Cortex of kidney (tissue), 1 donor: Measurements from ENCODE around the gene INO80D.
"Not testable (repeated sequence)": the region's sequence is repeated elsewhere in the genome, so short reads cannot be mapped to it uniquely, and the experiment has no call there.

Experiments
- DNase-seq: peaks from one replicate; lab custom pipeline; 2025; lab: John Stamatoyannopoulos, UW

The INO80D gene

DNA sequence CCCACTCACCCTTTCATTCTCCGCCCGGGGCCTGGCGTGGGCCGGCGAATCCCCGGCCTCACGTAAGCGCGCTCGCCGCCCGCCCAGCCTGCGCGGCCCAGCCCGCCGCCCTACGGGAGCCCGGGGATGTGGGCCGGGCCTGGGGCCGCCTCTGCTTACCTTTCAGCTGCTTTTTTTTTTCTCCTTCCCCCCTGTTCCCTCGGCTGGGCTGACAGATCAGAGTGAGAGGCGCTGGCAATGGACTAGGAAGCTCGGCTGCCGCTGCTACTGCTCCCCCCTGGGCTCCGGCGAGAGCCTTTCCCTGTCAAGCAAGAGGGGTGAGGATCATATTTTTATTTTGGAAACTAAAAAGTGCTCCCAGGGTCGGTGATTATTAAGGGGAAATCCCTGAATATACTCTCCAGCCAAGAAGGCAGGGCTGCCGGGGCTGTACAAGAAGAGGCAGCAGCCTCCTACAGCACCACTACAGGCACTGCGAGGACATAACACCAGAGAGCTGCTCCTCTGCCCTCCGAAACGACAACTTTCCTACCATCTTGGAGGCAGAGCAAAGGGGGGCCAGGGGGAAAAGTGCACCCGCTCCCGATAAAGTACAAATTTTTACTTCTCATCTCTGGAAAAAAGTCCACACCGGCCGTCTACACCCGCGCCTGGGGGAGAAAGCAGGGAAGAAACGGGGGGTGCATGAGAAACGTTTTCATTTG, at the start of gene INO80D:
Gene INO80D, minus strand, starts transcription at position 433 of the 704 bp plus-strand sequence. CDS start 23,158 bp downstream, outside the sequence.
- peak; percentile 72 for DNase-seq

DNA sequence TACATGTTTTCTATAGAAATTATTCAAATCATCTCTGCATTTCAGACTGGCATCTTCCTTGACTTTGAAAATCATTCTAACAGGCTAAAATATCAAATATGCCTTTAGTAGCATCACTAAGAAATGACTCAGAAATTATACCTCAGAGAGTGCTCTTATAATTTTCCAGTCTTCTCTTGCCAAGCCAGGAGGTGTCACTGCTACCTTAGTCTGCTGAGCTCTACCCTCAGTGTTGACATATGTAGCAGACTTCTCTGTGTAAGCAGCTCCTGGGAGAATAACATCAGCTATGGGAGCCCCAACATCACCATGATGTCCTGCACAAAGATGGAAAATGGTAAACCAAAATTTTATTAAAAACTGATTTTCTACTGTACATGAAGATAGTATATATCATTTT, 41.7 kb upstream of the INO80D start:
- DNase-seq = no peak

- no peak for DNase-seq
Measured at GRCh38 chr2:206125901-206126300, 39.9 kb upstream of the INO80D start.

GRCh38 chr2:206122569-206122968, 36.6 kb upstream of the INO80D start:
- DNase-seq = not testable (repeated sequence)

DNA sequence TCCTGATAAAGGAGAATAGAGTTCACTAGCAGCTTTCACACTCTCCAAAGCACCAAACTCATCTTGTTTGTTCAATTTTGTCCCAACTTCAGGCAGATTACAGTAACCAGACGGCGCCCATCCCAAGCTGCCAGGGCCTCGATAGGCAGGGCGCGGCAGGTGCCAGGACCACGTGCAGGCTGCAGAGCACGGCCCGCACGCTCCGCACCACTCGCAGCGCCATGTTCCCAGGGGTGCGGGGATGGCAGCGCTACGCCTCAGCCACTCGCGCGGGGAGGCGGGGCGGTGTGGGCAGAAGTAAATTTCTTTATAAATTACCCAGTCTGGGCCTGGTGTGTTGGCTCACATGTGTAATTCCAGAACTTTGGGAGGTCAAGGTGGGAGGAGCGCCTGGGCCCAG, 30.3 kb upstream of the INO80D start:
- no peak for DNase-seq

- DNase-seq = no peak
Measured at GRCh38 chr2:206115026-206115578, 29.1 kb upstream of the INO80D start.

- DNase-seq = no peak
Measured at GRCh38 chr2:206112846-206113547, 27.0 kb upstream of the INO80D start.

DNA sequence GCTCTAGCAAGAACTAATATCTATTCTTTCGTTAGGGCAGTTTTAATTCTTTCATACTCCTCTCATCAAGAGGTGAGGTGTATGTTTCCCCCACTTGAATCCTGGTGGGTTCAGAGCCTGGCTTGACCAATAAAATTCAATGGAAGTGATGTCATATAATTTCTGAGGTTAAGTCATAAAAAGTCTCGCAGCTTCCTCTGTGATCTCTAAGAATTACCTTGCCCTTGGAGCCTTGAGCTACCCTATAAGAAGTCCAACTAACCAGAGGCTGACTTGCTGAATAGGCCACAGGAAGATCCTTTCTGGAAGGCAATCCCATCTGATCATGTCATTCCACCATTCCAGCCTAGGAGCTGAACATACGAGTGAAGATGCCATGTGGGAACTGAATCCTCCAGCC, 26.1 kb upstream of the INO80D start:
- DNase-seq = no peak

DNA sequence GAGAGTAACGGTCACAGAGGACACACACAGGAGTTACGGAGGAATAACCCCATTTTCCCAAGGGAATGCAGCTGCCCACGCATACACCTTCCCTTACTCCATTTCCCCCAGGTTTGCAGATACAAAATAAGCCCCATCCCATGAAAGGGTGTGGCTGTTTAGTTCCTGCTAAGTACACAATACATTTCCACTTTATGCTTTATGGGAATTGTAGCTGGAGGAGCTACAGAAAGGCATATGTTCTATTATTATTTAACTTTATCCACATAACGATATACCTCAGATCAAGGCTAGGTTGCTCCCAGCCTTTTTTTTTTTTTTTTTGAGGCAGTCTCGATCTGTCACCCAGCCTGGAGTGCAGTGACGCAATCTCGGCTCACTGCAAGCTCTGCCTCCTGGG, 22.7 kb upstream of the INO80D start:
- DNase-seq = no peak

DNA sequence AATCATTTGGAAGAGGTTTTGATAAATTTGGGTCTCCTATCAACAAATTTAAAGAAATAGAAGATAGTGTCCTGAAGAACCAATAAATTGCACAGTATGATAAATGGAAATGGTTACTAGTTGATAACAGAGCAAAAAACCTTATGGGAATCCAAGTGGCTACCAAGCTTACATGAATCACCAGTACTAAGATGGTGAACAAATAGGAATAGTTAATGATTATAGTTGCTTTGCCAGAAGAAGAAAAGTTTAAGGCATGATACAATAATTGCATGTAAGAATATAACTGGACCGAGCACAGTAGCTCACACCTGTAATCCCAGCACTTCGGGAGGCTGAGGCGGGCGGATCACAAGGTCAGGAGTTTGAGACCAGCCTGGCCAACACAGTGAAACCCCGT, 19.6 kb upstream of the INO80D start:
- no peak for DNase-seq

DNA sequence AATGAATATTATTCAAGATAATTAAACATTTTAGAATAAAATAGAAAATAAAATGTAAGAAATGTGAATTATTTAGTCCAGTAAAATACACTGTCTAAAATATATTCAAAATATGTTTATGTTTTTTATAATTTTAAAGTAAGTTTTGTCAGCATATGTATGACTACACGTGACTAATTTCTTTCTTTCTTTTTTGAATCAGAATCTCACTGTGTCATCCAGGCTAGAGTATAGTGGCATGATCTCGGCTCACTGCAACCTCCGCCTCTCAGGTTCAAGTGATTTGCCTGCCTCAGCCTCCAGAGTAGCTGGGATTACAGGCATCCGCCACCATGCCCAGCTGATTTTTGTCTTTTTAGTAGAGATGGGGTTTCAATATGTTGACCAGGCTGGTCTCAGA, 19.1 kb upstream of the INO80D start:
- DNase-seq = no peak

GRCh38 chr2:206098872-206099271, 12.9 kb upstream of the INO80D start:
- DNase-seq = not testable (repeated sequence)

DNA sequence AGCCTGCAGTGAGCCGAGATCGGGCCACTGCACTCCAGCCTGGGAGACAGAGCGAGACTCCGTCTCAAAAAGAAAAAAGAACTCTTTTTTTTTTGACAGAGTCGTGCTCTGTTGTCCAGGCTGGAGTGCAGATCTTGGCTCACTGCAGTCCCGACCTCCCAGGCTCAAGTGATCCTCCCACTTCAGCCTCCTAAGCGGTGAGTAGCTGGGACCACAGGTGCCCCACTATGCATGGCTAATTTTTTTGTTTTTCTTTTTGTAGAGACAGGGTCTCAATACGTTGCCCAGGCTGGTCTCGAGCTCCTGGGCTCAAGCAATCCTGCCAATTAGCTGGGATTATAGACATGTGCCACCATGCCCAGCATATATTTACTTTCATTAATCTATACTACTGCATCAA, 12.5 kb upstream of the INO80D start:
- DNase-seq = no peak

DNA sequence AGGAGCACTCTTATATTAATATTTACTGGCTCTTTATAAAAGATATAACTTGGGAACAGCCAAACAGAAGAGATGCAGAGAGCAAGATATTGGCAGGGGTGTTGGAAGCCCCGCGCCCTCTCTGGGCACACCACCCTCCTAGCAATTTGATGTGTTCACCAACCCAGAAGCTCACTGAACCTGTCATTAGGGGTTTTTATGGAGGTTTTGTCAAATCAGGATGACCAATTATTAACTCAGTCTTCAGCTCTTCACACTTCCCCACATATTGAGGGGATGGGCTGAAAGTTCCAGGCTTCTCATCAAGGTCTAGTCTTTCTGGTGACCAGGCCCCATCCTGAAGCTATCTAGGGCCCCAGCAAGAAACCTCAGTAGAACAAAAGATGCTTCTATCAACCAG, 10.9 kb upstream of the INO80D start:
- DNase-seq = no peak

GRCh38 chr2:206095536-206096332, 9.8 kb upstream of the INO80D start:
- DNase-seq = no peak

DNA sequence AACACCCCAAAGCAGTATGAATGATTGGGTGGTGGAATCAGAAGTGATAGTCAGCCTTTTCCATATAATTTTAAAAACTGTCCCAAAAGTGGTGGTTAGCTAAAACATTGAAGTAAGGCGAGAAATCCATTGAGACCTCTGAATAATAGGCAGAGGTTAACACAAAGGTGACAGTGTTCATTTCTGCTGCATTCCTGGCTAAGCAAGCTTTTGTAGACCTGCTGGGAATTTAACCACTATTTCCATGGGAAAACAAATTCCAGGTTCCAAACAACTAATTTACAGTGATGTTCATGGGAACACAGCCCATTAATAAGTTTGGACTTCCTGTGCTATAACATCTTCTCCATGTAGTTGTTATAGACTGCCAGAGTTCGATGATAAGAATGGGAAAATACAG, 6.3 kb upstream of the INO80D start:
- DNase-seq = no peak

- no peak for DNase-seq
Measured at GRCh38 chr2:206088248-206088647, 2.3 kb upstream of the INO80D start.

- no peak for DNase-seq
Measured at GRCh38 chr2:206086716-206087350, 859 bp upstream of the INO80D start.

DNA sequence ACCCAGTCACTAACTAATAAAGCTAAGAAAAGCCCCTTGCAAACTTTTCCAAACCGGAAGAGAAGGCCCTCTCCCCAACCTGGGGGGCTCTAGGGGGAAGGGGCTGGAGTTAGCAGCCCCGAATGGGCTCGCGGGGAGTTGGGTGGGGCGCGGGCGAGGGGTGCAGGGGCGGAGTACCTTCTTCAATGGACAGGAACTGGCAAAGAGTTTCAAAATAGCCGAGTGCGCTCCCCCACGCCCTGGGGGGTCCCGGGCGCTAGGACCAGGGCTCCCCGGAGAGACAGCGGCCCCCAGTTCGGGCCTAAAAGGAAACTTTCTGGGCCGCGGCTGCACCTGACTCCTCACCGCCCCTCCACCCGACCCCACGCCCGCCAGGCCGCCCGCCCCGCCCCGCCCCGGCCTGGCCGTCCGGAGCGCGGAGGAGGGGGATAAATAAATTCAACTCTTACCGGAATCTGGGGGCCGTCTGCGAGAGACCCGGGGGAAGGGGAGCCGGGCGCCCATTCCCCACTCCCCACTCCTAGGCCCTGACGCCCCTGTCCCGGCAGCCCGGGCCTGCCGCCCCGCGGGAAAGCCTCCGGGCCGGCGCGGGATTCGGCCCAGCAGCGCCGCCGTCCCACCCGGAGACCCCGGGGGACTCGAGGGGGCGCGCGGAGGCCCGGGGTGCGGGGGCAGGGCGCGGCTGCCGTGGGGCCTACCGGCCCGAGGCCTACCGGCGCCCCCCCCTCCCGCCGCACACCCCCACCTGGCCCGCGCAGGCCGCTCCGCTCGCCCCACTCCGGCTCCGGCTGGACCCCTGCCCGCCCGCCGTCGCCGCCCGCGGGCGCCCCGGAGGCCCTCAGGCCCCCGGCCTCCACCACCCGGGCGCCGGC, 868 bp downstream of the INO80D start:
- DNase-seq = no peak

GRCh38 chr2:206084439-206084869, 1.5 kb downstream of the INO80D start:
- DNase-seq = no peak
